HG02763 (cell line): ENCODE measurements around the gene TANGO2.
A peak's percentile ranks its signal among the peaks of the same experiment; 100 is the strongest.

Source experiments
- ATAC-seq: cut with Tn5 transposase; IDR thresholded peaks from one replicate; pipeline ENCODE4 v1.9.1; 2021; ENCODE audit warnings: mild to moderate bottlenecking, moderate library complexity; ENCODE audit not compliant: unreplicated experiment

TANGO2 gene

GRCh38 chr22:20020533-20021195 is at the start of gene TANGO2:
TANGO2 (plus strand) TSS chr22:20021110; CDS start chr22:20036799, 15,689 bp downstream.
- peak; percentile 75 for ATAC-seq

- no peak for ATAC-seq
Measured at GRCh38 chr22:19971276-19972124, 49.4 kb upstream of the TANGO2 start.

GRCh38 chr22:19972251-19972650 is 48.7 kb upstream of the TANGO2 start:
- ATAC-seq: no peak

- ATAC-seq: no peak
Measured at GRCh38 chr22:19972652-19973550, 48.0 kb upstream of the TANGO2 start.

- no peak for ATAC-seq
Measured at GRCh38 chr22:19973551-19974267, 47.2 kb upstream of the TANGO2 start.

- no peak for ATAC-seq
Measured at GRCh38 chr22:19974268-19974861, 46.5 kb upstream of the TANGO2 start.

- no peak for ATAC-seq
Measured at GRCh38 chr22:19974935-19975706, 45.8 kb upstream of the TANGO2 start.

GRCh38 chr22:19975707-19976035 is 45.2 kb upstream of the TANGO2 start:
- no peak for ATAC-seq

GRCh38 chr22:19976671-19977070 is 44.2 kb upstream of the TANGO2 start:
- ATAC-seq: no peak

- no peak for ATAC-seq
Measured at GRCh38 chr22:19977296-19978243, 43.3 kb upstream of the TANGO2 start.

GRCh38 chr22:19978748-19979147 is 42.2 kb upstream of the TANGO2 start:
- no peak for ATAC-seq

- no peak for ATAC-seq
Measured at GRCh38 chr22:19979712-19980493, 41.0 kb upstream of the TANGO2 start.

GRCh38 chr22:19980766-19981165 is 40.1 kb upstream of the TANGO2 start:
- no peak for ATAC-seq

GRCh38 chr22:19981171-19981960 is 39.5 kb upstream of the TANGO2 start:
- ATAC-seq: no peak

GRCh38 chr22:19981961-19982920 is 38.7 kb upstream of the TANGO2 start:
- no peak for ATAC-seq
